Peyer's patch (tissue), 4 donors: Measurements from ENCODE around the gene ZNF205. TPM values are rescaled to one million over a fixed set of nuclear protein-coding genes. Genes with fewer than 3 reads are reported as not detected.

Experiments used
- DNase-seq, 3 donors: peaks; one replicate each; pipeline ENCODE4 v3.0.0-alpha.2; 2017 to 2019
- H3K27ac ChIP-seq, 4 donors: fragments of 200-600 bp; sonication (generic); one replicate each; pipeline ENCODE4 v1.5.1; 2016 to 2019
- H3K27me3 ChIP-seq, 2 donors: fragments of 200-600 bp; sonication (generic); one replicate each; pipeline ENCODE4 v1.5.1; 2019
- H3K36me3 ChIP-seq, 3 donors: fragments of 200-600 bp; sonication (generic); one replicate each; pipeline ENCODE4 v1.5.1; 2016 to 2019
- H3K4me1 ChIP-seq, 4 donors: fragments of 200-600 bp; sonication (generic); one replicate each; pipeline ENCODE4 v1.5.1; 2016 to 2019
- H3K4me3 ChIP-seq, 4 donors: fragments of 200-600 bp; sonication (generic); 1 replicate in 3 of 4; 2 replicates in 1 of 4; pipeline ENCODE4 v1.5.1; 2016 to 2019; ENCODE audit warnings: mild to moderate bottlenecking in 1 of 4
- H3K9me3 ChIP-seq, 4 donors: fragments of 200-600 bp; sonication (generic); one replicate each; pipeline ENCODE4 v1.5.1; 2016 to 2019; ENCODE audit warnings: mild to moderate bottlenecking in 1 of 4
- POLR2A ChIP-seq, 2 donors: fragments of 450-650 bp; IDR thresholded peaks; one replicate each; pipeline ENCODE4 v1.5.1; 2017; ENCODE audit warnings: antibody characterized with exemption in 2 of 2, mild to moderate bottlenecking in 2 of 2, moderate library complexity in 2 of 2
- total RNA-seq, 4 donors: library from RNA; depleted of rRNA; stranded (reverse); fragments of >200 nt; gene quantifications; one replicate each; pipeline ENCODE4 v1.1.0, GENCODE V29; 2016
- TF ChIP-seq, protein P1 (sequence below), 6 experiments: fragments of 450-650 bp in 4 of 6; fragments of 200-600 bp in 2 of 6; sonication (generic) in 1 of 6; IDR thresholded peaks; one replicate each; pipeline ENCODE4 v1.5.1; 2017 to 2019; ENCODE audit warnings: antibody characterized with exemption in 6 of 6, mild to moderate bottlenecking in 3 of 6, moderate library complexity in 1 of 6

Gene ZNF205
- total RNA-seq, 4 donors from 2014 or later, result 5.0 to 24.6 (median 16.2) TPM

DNA sequence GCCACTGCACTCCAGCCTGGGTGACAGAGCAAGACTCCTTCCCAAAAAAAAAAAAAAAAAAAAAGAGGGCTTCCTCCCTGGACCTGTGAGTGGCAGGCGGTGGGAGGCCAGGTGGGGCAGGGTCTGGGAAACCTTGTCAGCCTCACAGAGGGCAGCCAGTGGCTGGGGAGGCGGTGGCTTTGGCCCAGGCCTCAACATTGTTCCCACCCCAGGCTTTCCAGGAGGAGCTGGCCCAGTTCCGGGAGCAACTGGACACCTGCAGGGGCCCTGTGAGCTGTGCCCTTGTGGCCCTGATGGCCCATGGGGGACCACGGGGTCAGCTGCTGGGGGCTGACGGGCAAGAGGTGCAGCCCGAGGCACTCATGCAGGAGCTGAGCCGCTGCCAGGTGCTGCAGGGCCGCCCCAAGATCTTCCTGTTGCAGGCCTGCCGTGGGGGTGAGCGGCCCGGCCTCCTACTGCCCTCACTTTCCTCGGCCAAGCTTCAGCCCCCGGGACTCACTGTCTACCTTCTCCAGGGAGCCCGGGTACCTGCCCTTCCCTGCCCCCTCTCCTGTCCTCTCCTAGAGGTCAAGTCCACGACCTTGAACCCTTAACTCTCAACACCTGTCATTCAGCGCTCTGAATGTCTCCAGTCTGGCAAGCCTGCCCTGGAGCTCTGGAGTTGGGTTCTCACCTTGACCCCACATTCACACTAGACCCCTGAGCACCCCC is 34.8 kb downstream of the ZNF205 start:
- Histone ChIP-seq H3K27me3 (no peaks in the 10 kb centered on the region), H3K4me3 (no peak overlapping the region), H3K27ac (no peak overlapping the region), H3K36me3 (peaks cover 0 to 7% (median 0%) of the 10 kb centered on the region in 3 donors), H3K9me3 (no peaks in the 10 kb centered on the region), H3K4me1 (peaks cover 0 to 33% (median 1%) of the 10 kb centered on the region in 4 donors)
- TF ChIP-seq, protein P1, sequence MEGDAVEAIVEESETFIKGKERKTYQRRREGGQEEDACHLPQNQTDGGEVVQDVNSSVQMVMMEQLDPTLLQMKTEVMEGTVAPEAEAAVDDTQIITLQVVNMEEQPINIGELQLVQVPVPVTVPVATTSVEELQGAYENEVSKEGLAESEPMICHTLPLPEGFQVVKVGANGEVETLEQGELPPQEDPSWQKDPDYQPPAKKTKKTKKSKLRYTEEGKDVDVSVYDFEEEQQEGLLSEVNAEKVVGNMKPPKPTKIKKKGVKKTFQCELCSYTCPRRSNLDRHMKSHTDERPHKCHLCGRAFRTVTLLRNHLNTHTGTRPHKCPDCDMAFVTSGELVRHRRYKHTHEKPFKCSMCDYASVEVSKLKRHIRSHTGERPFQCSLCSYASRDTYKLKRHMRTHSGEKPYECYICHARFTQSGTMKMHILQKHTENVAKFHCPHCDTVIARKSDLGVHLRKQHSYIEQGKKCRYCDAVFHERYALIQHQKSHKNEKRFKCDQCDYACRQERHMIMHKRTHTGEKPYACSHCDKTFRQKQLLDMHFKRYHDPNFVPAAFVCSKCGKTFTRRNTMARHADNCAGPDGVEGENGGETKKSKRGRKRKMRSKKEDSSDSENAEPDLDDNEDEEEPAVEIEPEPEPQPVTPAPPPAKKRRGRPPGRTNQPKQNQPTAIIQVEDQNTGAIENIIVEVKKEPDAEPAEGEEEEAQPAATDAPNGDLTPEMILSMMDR (IDR thresholded peaks at IDR 0.05), result no peak
- TF ChIP-seq POLR2A (IDR thresholded peaks at IDR 0.05), result no peak
- DNase-seq, result no peak

DNA sequence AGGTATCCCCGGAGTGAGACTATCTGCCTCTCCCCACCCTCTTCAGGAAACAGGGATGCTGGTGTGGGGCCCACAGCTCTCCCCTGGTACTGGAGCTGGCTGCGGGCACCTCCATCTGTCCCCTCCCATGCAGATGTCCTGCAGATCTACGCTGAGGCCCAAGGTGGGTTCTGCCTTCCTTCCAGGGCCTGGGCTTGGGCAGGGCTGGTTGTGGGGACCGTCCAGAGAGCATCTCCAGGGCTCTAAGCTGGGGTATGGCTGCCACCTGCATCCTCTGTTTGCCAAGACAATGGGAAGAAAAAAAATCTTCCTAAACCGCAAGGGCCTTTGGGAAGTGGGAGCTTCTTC is 35.3 kb downstream of the ZNF205 start:
- Histone ChIP-seq H3K27me3 (no peaks in the 10 kb centered on the region), H3K4me3 (no peak overlapping the region), H3K27ac (no peak overlapping the region), H3K9me3 (no peaks in the 10 kb centered on the region), H3K36me3 (peaks cover 0 to 2% (median 0%) of the 10 kb centered on the region in 3 donors), H3K4me1 (peaks cover 0 to 33% (median 1%) of the 10 kb centered on the region in 4 donors)
- no peak for DNase-seq
- no peak for TF ChIP-seq POLR2A (IDR thresholded peaks at IDR 0.05)
- TF ChIP-seq, protein P1 (IDR thresholded peaks at IDR 0.05), result no peak

DNA sequence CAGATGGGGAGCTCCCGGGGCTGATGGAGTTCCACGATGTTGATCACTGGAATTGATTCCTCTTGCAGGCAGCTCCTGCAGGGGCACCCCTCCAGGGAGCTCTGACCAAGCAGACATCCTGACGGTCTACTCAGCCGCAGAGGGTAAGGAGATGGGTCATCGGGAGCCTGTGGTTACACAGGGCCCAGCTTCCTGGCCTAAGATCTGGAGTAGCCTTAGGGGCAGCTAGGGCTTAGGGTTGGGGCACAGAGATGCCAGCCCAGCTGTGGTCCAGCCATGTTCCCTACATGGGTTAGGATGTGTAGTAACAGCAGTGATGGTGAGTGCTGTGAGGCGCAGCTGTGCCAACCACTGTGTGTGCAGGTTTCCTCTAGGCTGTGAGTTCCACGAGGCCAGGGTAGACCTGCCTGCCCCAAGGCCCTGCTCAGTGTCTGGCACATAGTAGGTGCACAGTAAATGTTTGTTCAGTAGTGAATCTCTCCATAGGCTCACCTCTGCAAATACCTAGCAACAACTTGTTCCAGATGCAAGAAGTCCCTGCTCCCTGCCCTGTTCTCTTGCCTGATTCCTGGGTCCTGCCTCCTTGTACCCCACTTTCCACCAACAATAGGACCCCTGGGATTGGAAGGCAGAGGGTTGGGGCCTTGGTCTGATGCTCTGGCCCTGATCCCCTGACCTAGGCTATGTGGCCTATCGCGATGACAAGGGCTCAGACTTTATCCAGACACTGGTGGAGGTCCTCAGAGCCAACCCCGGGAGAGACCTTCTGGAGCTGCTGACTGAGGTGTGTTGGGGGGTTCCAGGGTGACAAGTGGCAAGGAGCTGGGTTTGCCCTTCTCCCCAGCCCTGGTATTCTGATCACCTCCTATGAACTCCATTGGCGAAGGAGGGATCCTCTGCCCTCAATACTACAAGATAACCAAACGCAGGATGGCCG is 36.1 kb downstream of the ZNF205 start:
- Histone ChIP-seq H3K9me3 (no peaks in the 10 kb centered on the region), H3K27ac (no peak overlapping the region), H3K27me3 (no peaks in the 10 kb centered on the region), H3K36me3 (no peaks in the 10 kb centered on the region), H3K4me1 (peaks cover 0 to 27% (median under 1%) of the 10 kb centered on the region in 4 donors), H3K4me3 (no peak overlapping the region)
- DNase-seq, result no peak
- TF ChIP-seq, protein P1 (IDR thresholded peaks at IDR 0.05), result no peak
- TF ChIP-seq POLR2A (IDR thresholded peaks at IDR 0.05), result no peak

DNA sequence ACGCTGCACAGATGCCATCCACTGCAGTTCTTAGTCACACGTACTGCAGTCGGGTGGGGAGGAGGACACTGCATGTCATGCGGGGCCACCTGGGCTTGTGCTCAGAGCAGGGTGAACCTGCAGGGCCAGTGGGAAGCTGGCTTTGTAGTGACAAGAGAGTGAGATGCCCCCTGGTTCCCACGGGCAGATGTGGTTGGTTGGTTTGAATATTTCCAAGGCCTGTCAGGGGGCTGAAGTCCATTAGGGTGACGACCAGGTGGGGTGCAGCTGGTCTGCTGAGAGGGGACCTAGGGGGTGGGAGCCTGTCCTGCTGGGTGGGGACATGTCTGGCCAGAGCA is 36.8 kb downstream of the ZNF205 start:
- DNase-seq, result peak in 1 of 3 donors; percentile 50
- H3K27me3 ChIP-seq, result no peaks in the 10 kb centered on the region
- TF ChIP-seq, protein P1 (IDR thresholded peaks at IDR 0.05), result no peak
- TF ChIP-seq POLR2A (IDR thresholded peaks at IDR 0.05), result no peak
- H3K36me3 ChIP-seq, result no peaks in the 10 kb centered on the region
- H3K4me3 ChIP-seq, result no peak overlapping the region
- peaks cover 0 to 23% (median 0%) of the 10 kb centered on the region in 4 donors for H3K4me1 ChIP-seq
- H3K9me3 ChIP-seq, result no peaks in the 10 kb centered on the region
- peak overlapping the region in 3 of 4 donors; percentile 75 to 92 (median 91) for H3K27ac ChIP-seq

DNA sequence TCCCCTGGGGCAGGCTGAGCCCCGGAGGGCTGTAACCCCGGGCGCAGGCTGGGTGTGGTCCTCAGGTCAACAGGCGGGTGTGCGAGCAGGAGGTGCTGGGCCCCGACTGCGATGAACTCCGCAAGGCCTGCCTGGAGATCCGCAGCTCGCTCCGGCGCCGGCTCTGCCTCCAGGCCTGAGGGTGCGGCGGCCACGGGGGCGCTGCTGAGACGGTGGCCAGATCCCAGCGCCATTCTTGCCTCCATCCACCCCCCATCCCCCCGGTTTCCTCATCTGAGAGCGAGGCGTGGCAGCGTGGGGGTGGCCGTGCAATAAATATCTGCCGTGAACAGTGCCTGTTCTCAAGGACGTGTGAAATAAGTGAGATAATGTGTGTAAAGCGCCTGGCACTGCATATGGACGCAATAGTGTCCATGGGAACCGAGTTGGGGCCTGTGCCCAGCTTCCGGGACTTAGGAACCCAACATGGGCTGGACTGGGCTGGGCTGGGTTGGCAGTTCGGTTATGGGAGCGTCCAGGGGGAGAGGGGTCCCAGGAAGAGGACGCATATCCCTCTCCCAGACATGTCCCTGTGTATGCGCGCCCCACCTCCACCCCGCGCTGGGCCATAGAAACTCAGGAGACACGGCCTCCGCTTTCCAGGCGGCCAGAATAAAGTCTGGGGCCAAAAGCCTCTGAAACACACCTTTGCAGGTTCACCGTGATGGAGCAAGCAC is 37.4 kb downstream of the ZNF205 start:
- Histone ChIP-seq H3K36me3 (no peaks in the 10 kb centered on the region), H3K27me3 (no peaks in the 10 kb centered on the region), H3K4me3 (peak overlapping the region; percentile 60 to 68 (median 64)), H3K27ac (peak overlapping the region; percentile 75 to 92 (median 86)), H3K9me3 (no peaks in the 10 kb centered on the region), H3K4me1 (peaks cover 0 to 23% (median 0%) of the 10 kb centered on the region in 4 donors)
- peak; percentile 68 to 88 (median 87) for DNase-seq
- no peak for TF ChIP-seq POLR2A (IDR thresholded peaks at IDR 0.05)
- TF ChIP-seq, protein P1 (IDR thresholded peaks at IDR 0.05), result peak in 4 of 6 experiments; percentile 37 to 55 (median 44)
